GM04504 (cell line): ENCODE results near the gene RCC1.
A peak's percentile ranks its signal among the peaks of the same experiment; 100 is the strongest.
"Not testable (repeated sequence)": the region's sequence is repeated elsewhere in the genome, so short reads cannot be mapped to it uniquely, and the experiment has no call there.

ENCODE experiments used
- DNase-seq: peaks from one replicate; pipeline ENCODE4 v3.0.0-alpha.2; 2012; ENCODE audit warnings: low read depth

RCC1 gene

GRCh38 chr1:28510970-28511440 is 5.2 kb downstream of the RCC1 start:
- no peak for DNase-seq

- no peak for DNase-seq
Measured at GRCh38 chr1:28512058-28512611, 6.3 kb downstream of the RCC1 start.

GRCh38 chr1:28514445-28514933 is 8.6 kb downstream of the RCC1 start:
- DNase-seq, result not testable (repeated sequence)

- DNase-seq, result no peak
Measured at GRCh38 chr1:28516518-28516956, 10.7 kb downstream of the RCC1 start.

GRCh38 chr1:28517649-28517999 is 11.8 kb downstream of the RCC1 start:
- DNase-seq, result no peak

- peak; percentile 70 for DNase-seq
Measured at GRCh38 chr1:28518000-28518744, 12.3 kb downstream of the RCC1 start.

- no peak for DNase-seq
Measured at GRCh38 chr1:28518745-28519341, 13.0 kb downstream of the RCC1 start.

- no peak for DNase-seq
Measured at GRCh38 chr1:28519946-28520725, 14.3 kb downstream of the RCC1 start.

GRCh38 chr1:28520796-28521195 is 15.0 kb downstream of the RCC1 start:
- not testable (repeated sequence) for DNase-seq

GRCh38 chr1:28521502-28522164 is 15.8 kb downstream of the RCC1 start:
- DNase-seq, result no peak

- DNase-seq, result not testable (repeated sequence)
Measured at GRCh38 chr1:28522537-28522936, 16.7 kb downstream of the RCC1 start.

- not testable (repeated sequence) for DNase-seq
Measured at GRCh38 chr1:28525002-28525642, 19.3 kb downstream of the RCC1 start.

- DNase-seq, result no peak
Measured at GRCh38 chr1:28526886-28527285, 21.0 kb downstream of the RCC1 start.

GRCh38 chr1:28530456-28530855 is 24.6 kb downstream of the RCC1 start:
- DNase-seq, result no peak

GRCh38 chr1:28534671-28535070 is 28.8 kb downstream of the RCC1 start:
- no peak for DNase-seq

- DNase-seq, result no peak
Measured at GRCh38 chr1:28535180-28535579, 29.3 kb downstream of the RCC1 start.

- no peak for DNase-seq
Measured at GRCh38 chr1:28537457-28538199, 31.8 kb downstream of the RCC1 start.

- no peak for DNase-seq
Measured at GRCh38 chr1:28538286-28538685, 32.4 kb downstream of the RCC1 start.

GRCh38 chr1:28540651-28541050 is 34.8 kb downstream of the RCC1 start:
- no peak for DNase-seq

GRCh38 chr1:28541414-28542015 is 35.7 kb downstream of the RCC1 start:
- not testable (repeated sequence) for DNase-seq
